Neural crest cell (in vitro differentiated cells): Measurements from ENCODE around the gene SLC25A22. TPM values are rescaled to one million over a fixed set of nuclear protein-coding genes. Genes with fewer than 3 reads are reported as not detected.

Experiments used
- DNase-seq: peaks from one replicate; pipeline ENCODE4 v3.0.0; 2021; ENCODE audit warnings: low read depth, mixed read lengths, low spot score
- H3K27ac Mint-ChIP-seq: one replicate; pipeline ENCODE4 v1.8.0; 2021; ENCODE audit warnings: mild to moderate bottlenecking, mixed read lengths; ENCODE audit not compliant: unreplicated experiment
- H3K27me3 Mint-ChIP-seq: 2 replicates; pipeline ENCODE4 v1.8.0; 2021; ENCODE audit warnings: low read depth, mild to moderate bottlenecking, mixed read lengths
- H3K36me3 Mint-ChIP-seq: 2 replicates; pipeline ENCODE4 v1.8.0; 2021; ENCODE audit warnings: low read depth, mild to moderate bottlenecking, mixed read lengths
- H3K4me1 Mint-ChIP-seq: 2 replicates; pipeline ENCODE4 v1.8.0; 2021; ENCODE audit warnings: mixed read lengths
- H3K4me3 Mint-ChIP-seq: one replicate; pipeline ENCODE4 v1.8.0; 2021; ENCODE audit warnings: mild to moderate bottlenecking, mixed read lengths
- H3K9me3 Mint-ChIP-seq: 2 replicates; pipeline ENCODE4 v1.8.0; 2021; ENCODE audit warnings: mixed read lengths
- CTCF ChIP-seq: fragments of 200-600 bp; sonication (generic); conservative IDR thresholded peaks from 2 replicates; pipeline ENCODE4 v1.5.0; 2021; ENCODE audit warnings: antibody characterized with exemption, mild to moderate bottlenecking
- total RNA-seq: library from RNA; stranded (reverse); gene quantifications from 2 replicates; pipeline ENCODE4 v1.2.1, GENCODE V29; 2021

Gene SLC25A22
- total RNA-seq, 1 donor from 2014 or later, result 54.6 TPM

GRCh38 chr11:788009-788640, 10.0 kb downstream of the SLC25A22 start:
- H3K9me3 Mint-ChIP-seq, result no peaks in the 10 kb centered on the region
- H3K4me3 Mint-ChIP-seq, result no peak overlapping the region
- peaks cover 6% of the 10 kb centered on the region for H3K27me3 Mint-ChIP-seq
- H3K36me3 Mint-ChIP-seq, result no peaks in the 10 kb centered on the region
- TF ChIP-seq CTCF, result peak; percentile 19
- H3K4me1 Mint-ChIP-seq, result peaks cover 8% of the 10 kb centered on the region
- no peak overlapping the region for H3K27ac Mint-ChIP-seq
- no peak for DNase-seq

- Mint-ChIP-seq H3K27me3 (peaks cover 6% of the 10 kb centered on the region), H3K27ac (no peak overlapping the region), H3K4me1 (peaks cover 8% of the 10 kb centered on the region), H3K36me3 (no peaks in the 10 kb centered on the region), H3K4me3 (no peak overlapping the region), H3K9me3 (no peaks in the 10 kb centered on the region)
- no peak for DNase-seq
- TF ChIP-seq CTCF, result no peak
Observed at GRCh38 chr11:787084-787675, 10.9 kb downstream of the SLC25A22 start.

- no peaks in the 10 kb centered on the region for H3K36me3 Mint-ChIP-seq
- no peak for DNase-seq
- H3K4me3 Mint-ChIP-seq, result peak overlapping the region; percentile 68
Observed at GRCh38 chr11:786235-787083, 11.6 kb downstream of the SLC25A22 start.

GRCh38 chr11:783581-784015, 14.5 kb downstream of the SLC25A22 start:
- no peak overlapping the region for H3K27ac Mint-ChIP-seq

More at GRCh38 chr11:786235-787083, 11.6 kb downstream of the SLC25A22 start:
- TF ChIP-seq CTCF, result no peak
- H3K4me1 Mint-ChIP-seq, result peaks cover 8% of the 10 kb centered on the region
- H3K27me3 Mint-ChIP-seq, result peaks cover 6% of the 10 kb centered on the region
- no peak overlapping the region for H3K27ac Mint-ChIP-seq
- H3K9me3 Mint-ChIP-seq, result no peaks in the 10 kb centered on the region

More at GRCh38 chr11:783581-784015, 14.5 kb downstream of the SLC25A22 start:
- Mint-ChIP-seq H3K27me3 (peaks cover 6% of the 10 kb centered on the region), H3K4me3 (peak overlapping the region; percentile 70), H3K4me1 (peaks cover 15% of the 10 kb centered on the region), H3K9me3 (no peaks in the 10 kb centered on the region), H3K36me3 (no peaks in the 10 kb centered on the region)
- peak; percentile 84 for TF ChIP-seq CTCF
- peak; percentile 77 for DNase-seq
